Measurements from ENCODE around the gene PPP2CA. TPM values are rescaled to one million over a fixed set of nuclear protein-coding genes. Genes with fewer than 3 reads are reported as not detected.
"Not testable (repeated sequence)": the region's sequence is repeated elsewhere in the genome, so short reads cannot be mapped to it uniquely, and the experiment has no call there.

PPP2CA gene
- total RNA-seq, 6 experiments from 2014 or later: 50.8 to 80.5 (median 65.0) TPM

DNA sequence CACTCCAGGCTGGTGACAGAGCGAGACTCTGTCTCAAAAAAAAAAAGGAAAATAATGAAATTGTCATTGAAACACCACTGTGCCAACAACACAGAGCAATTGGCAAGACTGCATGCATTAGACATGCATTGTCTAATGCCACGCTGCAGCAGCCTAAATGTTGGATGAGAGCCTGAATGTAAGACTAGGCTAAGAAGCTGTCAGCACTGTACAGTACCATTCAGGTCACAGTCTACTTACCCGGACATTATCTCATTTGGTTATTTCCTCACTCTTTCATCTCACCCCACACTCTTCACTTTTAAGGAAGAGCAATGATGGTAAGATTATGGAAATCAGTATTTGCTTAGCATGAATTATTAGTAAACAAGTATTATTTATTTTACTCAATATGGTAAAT, 31.3 kb upstream of the PPP2CA start:
- 78% methylated on average over 3 of the region's 3 CpGs for WGBS (ENCODE audit: insufficient coverage, low coverage, low lambda C conversion rate, missing lambda C conversion rate)
- Histone ChIP-seq H3K4me1 (no peaks in the 10 kb centered on the region), H3K27me3 (no peaks in the 10 kb centered on the region), H3K36me3 (no peaks in the 10 kb centered on the region), H3K9me3 (no peaks in the 10 kb centered on the region), H3K4me3 (no peak overlapping the region), H3K27ac (no peak overlapping the region)
- DNase-seq (no peak), ATAC-seq (no peak)
- intact Hi-C loops (cut with DNase I): no loop called here
- TF ChIP-seq, protein P1, sequence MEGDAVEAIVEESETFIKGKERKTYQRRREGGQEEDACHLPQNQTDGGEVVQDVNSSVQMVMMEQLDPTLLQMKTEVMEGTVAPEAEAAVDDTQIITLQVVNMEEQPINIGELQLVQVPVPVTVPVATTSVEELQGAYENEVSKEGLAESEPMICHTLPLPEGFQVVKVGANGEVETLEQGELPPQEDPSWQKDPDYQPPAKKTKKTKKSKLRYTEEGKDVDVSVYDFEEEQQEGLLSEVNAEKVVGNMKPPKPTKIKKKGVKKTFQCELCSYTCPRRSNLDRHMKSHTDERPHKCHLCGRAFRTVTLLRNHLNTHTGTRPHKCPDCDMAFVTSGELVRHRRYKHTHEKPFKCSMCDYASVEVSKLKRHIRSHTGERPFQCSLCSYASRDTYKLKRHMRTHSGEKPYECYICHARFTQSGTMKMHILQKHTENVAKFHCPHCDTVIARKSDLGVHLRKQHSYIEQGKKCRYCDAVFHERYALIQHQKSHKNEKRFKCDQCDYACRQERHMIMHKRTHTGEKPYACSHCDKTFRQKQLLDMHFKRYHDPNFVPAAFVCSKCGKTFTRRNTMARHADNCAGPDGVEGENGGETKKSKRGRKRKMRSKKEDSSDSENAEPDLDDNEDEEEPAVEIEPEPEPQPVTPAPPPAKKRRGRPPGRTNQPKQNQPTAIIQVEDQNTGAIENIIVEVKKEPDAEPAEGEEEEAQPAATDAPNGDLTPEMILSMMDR (IDR thresholded peaks at IDR 0.05): no peak
- no peak for TF ChIP-seq POLR2A (IDR thresholded peaks at IDR 0.05)

- intact Hi-C loops (cut with DNase I): no loop called here
- Histone ChIP-seq H3K27ac (no peak overlapping the region), H3K27me3 (no peaks in the 10 kb centered on the region), H3K4me1 (no peaks in the 10 kb centered on the region), H3K4me3 (no peak overlapping the region), H3K36me3 (no peaks in the 10 kb centered on the region), H3K9me3 (no peaks in the 10 kb centered on the region)
- WGBS (ENCODE audit: insufficient coverage, low coverage, low lambda C conversion rate, missing lambda C conversion rate): 74% methylated on average over 2 of the region's 2 CpGs
- TF ChIP-seq, protein P1 (IDR thresholded peaks at IDR 0.05): no peak
- TF ChIP-seq POLR2A (IDR thresholded peaks at IDR 0.05): no peak
- DNase-seq: no peak
- ATAC-seq: peak in 1 of 4 donors; percentile 93
Observed at GRCh38 chr5:134255418-134256150, 29.7 kb upstream of the PPP2CA start.

DNA sequence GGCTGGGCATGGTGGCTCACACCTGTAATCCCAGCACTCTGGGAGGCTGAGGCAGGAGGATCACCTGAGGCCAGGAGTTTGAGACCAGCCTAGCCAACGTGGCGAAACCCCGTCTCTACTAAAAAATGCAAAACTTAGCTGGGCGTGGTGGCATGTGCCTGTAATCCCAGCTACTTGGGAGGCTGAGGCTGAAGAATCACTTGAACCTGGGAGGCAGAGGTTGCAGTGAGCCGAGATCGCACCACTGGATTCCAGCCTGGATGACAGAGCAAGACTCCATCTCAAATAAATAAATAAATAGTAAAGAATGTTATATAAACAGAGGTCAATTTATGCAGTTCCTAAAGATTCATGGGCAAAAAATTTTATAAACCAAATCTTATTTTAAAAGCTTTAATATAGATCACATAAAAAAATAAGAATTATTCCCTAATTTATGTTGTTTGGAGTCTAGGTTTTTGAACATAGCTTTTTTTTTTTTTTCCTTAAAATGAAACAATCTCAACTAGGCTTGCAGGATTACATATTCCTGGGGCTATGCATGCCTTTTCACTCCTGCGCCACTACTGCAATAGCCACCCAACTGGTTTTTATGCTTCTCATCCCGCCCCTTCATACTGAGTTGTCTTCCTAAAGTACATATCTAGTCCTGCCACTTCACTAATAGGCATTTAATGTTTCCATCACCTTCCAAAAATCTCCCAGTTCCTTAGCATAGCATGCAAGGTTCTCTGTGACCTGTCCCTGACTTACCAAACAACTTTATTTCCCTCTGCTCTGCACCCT, 27.7 kb upstream of the PPP2CA start:
- intact Hi-C loops (cut with DNase I); H3K27me3 ChIP-seq; H3K4me3 ChIP-seq; H3K27ac ChIP-seq; H3K9me3 ChIP-seq; ATAC-seq; H3K36me3 ChIP-seq; H3K4me1 ChIP-seq; DNase-seq: not testable (repeated sequence)
- WGBS (ENCODE audit: insufficient coverage, low coverage, low lambda C conversion rate, missing lambda C conversion rate): 92% methylated on average over 8 of the region's 8 CpGs

GRCh38 chr5:134252671-134253070, 26.8 kb upstream of the PPP2CA start:
- H3K4me3 ChIP-seq: no peak overlapping the region
- peak in 1 of 4 donors; percentile 51 for ATAC-seq
- WGBS (ENCODE audit: insufficient coverage, low coverage, low lambda C conversion rate, missing lambda C conversion rate): 78% methylated on average over 5 of the region's 5 CpGs
- H3K36me3 ChIP-seq: no peaks in the 10 kb centered on the region
- no peaks in the 10 kb centered on the region for H3K9me3 ChIP-seq
- DNase-seq: no peak
- intact Hi-C loops (cut with DNase I): no loop called here
- H3K4me1 ChIP-seq: no peaks in the 10 kb centered on the region
- no peaks in the 10 kb centered on the region for H3K27me3 ChIP-seq
- no peak for TF ChIP-seq POLR2A (IDR thresholded peaks at IDR 0.05)
- TF ChIP-seq, protein P1 (IDR thresholded peaks at IDR 0.05): no peak
- no peak overlapping the region for H3K27ac ChIP-seq

GRCh38 chr5:134250949-134251348, 25.1 kb upstream of the PPP2CA start:
- DNase-seq (no peak), ATAC-seq (no peak)
- Histone ChIP-seq H3K4me1 (no peaks in the 10 kb centered on the region), H3K36me3 (no peaks in the 10 kb centered on the region), H3K9me3 (no peaks in the 10 kb centered on the region), H3K27me3 (no peaks in the 10 kb centered on the region), H3K27ac (no peak overlapping the region), H3K4me3 (no peak overlapping the region)
- intact Hi-C loops (cut with DNase I): no loop called here
- TF ChIP-seq POLR2A (IDR thresholded peaks at IDR 0.05): no peak
- TF ChIP-seq, protein P1 (IDR thresholded peaks at IDR 0.05): no peak
- 60% methylated on average over 3 of the region's 3 CpGs for WGBS (ENCODE audit: insufficient coverage, low coverage, low lambda C conversion rate, missing lambda C conversion rate)
